WTC11 (cell line): ENCODE measurements around the gene HLF.

Experiments used
- CBFB ChIP-seq: sonication (generic); formaldehyde crosslinking; IDR thresholded peaks from 2 replicates; pipeline ENCODE4 v1.8.1; 2022; ENCODE audit warnings: mild to moderate bottlenecking, low read depth, missing genetic modification reagents
- CREM ChIP-seq: sonication (generic); formaldehyde crosslinking; IDR thresholded peaks from 2 replicates; pipeline ENCODE4 v1.8.1; 2022; ENCODE audit warnings: mild to moderate bottlenecking, missing genetic modification reagents, moderate library complexity
- ESRRA ChIP-seq: sonication (generic); formaldehyde crosslinking; IDR thresholded peaks from 2 replicates; pipeline ENCODE4 v1.8.1; 2022; ENCODE audit warnings: mild to moderate bottlenecking, missing genetic modification reagents, borderline replicate concordance
- FOXP1 ChIP-seq: sonication (generic); formaldehyde crosslinking; IDR thresholded peaks from 2 replicates; pipeline ENCODE4 v1.8.0; 2022; ENCODE audit warnings: missing genetic modification reagents, mild to moderate bottlenecking, moderate library complexity, borderline replicate concordance
- MXD4 ChIP-seq: fragments of 250-450 bp; sonication (Bioruptor Pico); IDR thresholded peaks from 2 replicates; pipeline ENCODE4 v1.8.0; 2021; ENCODE audit warnings: mild to moderate bottlenecking, moderate library complexity, borderline replicate concordance
- SMAD3 ChIP-seq: sonication (generic); formaldehyde crosslinking; IDR thresholded peaks from 2 replicates; pipeline ENCODE4 v1.8.0; 2022; ENCODE audit warnings: missing genetic modification reagents, mild to moderate bottlenecking, borderline replicate concordance
- SP1 ChIP-seq: sonication (generic); formaldehyde crosslinking; conservative IDR thresholded peaks from 2 replicates; pipeline ENCODE4 v1.8.1; 2022; ENCODE audit warnings: missing genetic modification reagents
- TEAD4 ChIP-seq: sonication (generic); formaldehyde crosslinking; IDR thresholded peaks from 2 replicates; pipeline ENCODE4 v1.8.0; 2022; ENCODE audit warnings: mild to moderate bottlenecking, missing genetic modification reagents
- ZNF232 ChIP-seq: sonication (generic); formaldehyde crosslinking; IDR thresholded peaks from 2 replicates; pipeline ENCODE4 v1.8.0; 2022; ENCODE audit warnings: mild to moderate bottlenecking, missing genetic modification reagents
- TF ChIP-seq, protein P1 (sequence below): fragments of 200-600 bp; IDR thresholded peaks from 2 replicates; pipeline ENCODE4 v1.8.0; 2022; ENCODE audit warnings: antibody characterized with exemption
- TF ChIP-seq, protein P2 (sequence below): sonication (generic); formaldehyde crosslinking; IDR thresholded peaks from 2 replicates; pipeline ENCODE4 v1.8.0; 2022; ENCODE audit warnings: mild to moderate bottlenecking, missing genetic modification reagents
- TF ChIP-seq, protein P3 (sequence below): sonication (generic); formaldehyde crosslinking; IDR thresholded peaks from 2 replicates; pipeline ENCODE4 v1.8.0; 2022; ENCODE audit warnings: missing genetic modification reagents

DNA sequence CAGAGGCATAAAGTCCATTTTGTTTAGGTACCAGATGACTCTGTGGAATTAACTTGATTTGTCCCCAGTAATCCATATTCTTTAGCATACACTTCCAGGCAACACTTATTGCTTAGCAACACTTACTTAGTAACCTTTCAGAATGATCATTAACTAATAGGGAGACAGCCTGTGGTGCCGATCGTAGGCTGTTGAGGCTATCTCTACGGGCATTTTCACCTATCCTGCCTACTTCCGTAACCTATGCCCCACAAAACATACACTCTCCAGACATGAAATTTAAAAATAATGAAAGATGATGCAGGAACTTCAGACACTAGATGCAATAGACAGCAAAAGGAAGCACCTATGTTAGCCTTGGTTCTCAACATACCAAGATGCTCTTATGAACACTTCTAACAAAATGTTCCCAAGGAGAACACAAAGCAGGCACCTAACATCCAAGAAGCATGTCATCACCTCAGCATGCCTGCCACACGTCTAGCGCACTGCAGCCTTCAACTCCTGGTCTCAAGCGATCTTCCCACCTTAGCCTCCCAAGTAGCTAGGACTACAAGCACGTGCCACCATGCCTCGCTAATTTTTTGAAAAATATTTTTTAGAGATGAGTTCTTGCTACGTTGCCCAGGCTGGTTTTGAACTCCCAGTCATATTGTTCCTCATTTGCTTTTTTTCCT is 34.5 kb downstream of the HLF start:
- TF ChIP-seq, protein P1, sequence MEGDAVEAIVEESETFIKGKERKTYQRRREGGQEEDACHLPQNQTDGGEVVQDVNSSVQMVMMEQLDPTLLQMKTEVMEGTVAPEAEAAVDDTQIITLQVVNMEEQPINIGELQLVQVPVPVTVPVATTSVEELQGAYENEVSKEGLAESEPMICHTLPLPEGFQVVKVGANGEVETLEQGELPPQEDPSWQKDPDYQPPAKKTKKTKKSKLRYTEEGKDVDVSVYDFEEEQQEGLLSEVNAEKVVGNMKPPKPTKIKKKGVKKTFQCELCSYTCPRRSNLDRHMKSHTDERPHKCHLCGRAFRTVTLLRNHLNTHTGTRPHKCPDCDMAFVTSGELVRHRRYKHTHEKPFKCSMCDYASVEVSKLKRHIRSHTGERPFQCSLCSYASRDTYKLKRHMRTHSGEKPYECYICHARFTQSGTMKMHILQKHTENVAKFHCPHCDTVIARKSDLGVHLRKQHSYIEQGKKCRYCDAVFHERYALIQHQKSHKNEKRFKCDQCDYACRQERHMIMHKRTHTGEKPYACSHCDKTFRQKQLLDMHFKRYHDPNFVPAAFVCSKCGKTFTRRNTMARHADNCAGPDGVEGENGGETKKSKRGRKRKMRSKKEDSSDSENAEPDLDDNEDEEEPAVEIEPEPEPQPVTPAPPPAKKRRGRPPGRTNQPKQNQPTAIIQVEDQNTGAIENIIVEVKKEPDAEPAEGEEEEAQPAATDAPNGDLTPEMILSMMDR: no peak
- TF ChIP-seq CBFB (CRISPR knock-in tag) (no peak), ZNF232 (CRISPR knock-in tag) (no peak), FOXP1 (CRISPR knock-in tag) (no peak), CREM (no peak), SP1 (CRISPR knock-in tag) (no peak), ESRRA (no peak), TEAD4 (CRISPR knock-in tag) (no peak), MXD4 (CRISPR knock-in tag) (no peak), SMAD3 (CRISPR knock-in tag) (no peak)
- TF ChIP-seq, protein P2, sequence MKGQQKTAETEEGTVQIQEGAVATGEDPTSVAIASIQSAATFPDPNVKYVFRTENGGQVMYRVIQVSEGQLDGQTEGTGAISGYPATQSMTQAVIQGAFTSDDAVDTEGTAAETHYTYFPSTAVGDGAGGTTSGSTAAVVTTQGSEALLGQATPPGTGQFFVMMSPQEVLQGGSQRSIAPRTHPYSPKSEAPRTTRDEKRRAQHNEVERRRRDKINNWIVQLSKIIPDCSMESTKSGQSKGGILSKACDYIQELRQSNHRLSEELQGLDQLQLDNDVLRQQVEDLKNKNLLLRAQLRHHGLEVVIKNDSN (CRISPR knock-in tag): no peak
- TF ChIP-seq, protein P3, sequence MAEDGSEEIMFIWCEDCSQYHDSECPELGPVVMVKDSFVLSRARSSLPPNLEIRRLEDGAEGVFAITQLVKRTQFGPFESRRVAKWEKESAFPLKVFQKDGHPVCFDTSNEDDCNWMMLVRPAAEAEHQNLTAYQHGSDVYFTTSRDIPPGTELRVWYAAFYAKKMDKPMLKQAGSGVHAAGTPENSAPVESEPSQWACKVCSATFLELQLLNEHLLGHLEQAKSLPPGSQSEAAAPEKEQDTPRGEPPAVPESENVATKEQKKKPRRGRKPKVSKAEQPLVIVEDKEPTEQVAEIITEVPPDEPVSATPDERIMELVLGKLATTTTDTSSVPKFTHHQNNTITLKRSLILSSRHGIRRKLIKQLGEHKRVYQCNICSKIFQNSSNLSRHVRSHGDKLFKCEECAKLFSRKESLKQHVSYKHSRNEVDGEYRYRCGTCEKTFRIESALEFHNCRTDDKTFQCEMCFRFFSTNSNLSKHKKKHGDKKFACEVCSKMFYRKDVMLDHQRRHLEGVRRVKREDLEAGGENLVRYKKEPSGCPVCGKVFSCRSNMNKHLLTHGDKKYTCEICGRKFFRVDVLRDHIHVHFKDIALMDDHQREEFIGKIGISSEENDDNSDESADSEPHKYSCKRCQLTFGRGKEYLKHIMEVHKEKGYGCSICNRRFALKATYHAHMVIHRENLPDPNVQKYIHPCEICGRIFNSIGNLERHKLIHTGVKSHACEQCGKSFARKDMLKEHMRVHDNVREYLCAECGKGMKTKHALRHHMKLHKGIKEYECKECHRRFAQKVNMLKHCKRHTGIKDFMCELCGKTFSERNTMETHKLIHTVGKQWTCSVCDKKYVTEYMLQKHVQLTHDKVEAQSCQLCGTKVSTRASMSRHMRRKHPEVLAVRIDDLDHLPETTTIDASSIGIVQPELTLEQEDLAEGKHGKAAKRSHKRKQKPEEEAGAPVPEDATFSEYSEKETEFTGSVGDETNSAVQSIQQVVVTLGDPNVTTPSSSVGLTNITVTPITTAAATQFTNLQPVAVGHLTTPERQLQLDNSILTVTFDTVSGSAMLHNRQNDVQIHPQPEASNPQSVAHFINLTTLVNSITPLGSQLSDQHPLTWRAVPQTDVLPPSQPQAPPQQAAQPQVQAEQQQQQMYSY (CRISPR knock-in tag): no peak
